ENCODE results near the gene AGBL1.

Gene AGBL1

GRCh38 chr15:86744198-86744780 lies 664.6 kb downstream of the AGBL1 start:
- H4K91ac ChIP-seq (ENCODE audit: low read depth, low read length, poor library complexity), result no peak overlapping the region
- no peak overlapping the region for H3K4me2 ChIP-seq (ENCODE audit: insufficient read depth, low read length, poor library complexity, severe bottlenecking)
- H3K9ac ChIP-seq (ENCODE audit: low read depth, low read length, poor library complexity), result no peak overlapping the region
- no peak overlapping the region for H3K4ac ChIP-seq (ENCODE audit: low read length)
- no peak overlapping the region for H3K23ac ChIP-seq (ENCODE audit: low read depth, low read length, poor library complexity)
- no peaks in the 10 kb centered on the region for H3K79me1 ChIP-seq (ENCODE audit: low read depth, low read length)
- no peaks in the 10 kb centered on the region for H3K4me1 ChIP-seq (ENCODE audit: control insufficient read depth in 2 of 2, insufficient read depth in 1 of 2, low read depth in 1 of 2, low read length in 2 of 2)
- no peak overlapping the region for H2AK5ac ChIP-seq (ENCODE audit: low read depth, low read length)
- no peaks in the 10 kb centered on the region for H3K36me3 ChIP-seq (replicated peaks in 1 of 2; ENCODE audit: control insufficient read depth in 2 of 2, insufficient read depth in 2 of 2, low read length in 2 of 2)
- no peaks in the 10 kb centered on the region for H3K9me3 ChIP-seq (replicated peaks in 1 of 2; ENCODE audit: control insufficient read depth in 2 of 2, insufficient read depth in 1 of 2, low read depth in 1 of 2, low read length in 2 of 2)
- H3K27ac ChIP-seq (replicated peaks; ENCODE audit: low read length), result no peak overlapping the region
- H2BK15ac ChIP-seq (ENCODE audit: low read length), result no peak overlapping the region
- WGBS, 2 donors (ENCODE audit: extremely low coverage in 2 of 2, insufficient read length in 2 of 2, insufficient replicate concordance in 1 of 2), result no CpG with 5 or more reads among the region's 7 CpGs
- no peak overlapping the region for H4K8ac ChIP-seq (ENCODE audit: low read depth, low read length)
- no peak overlapping the region for H2AFZ ChIP-seq (ENCODE audit: low read length)
- no peak overlapping the region for H3K4me3 ChIP-seq (ENCODE audit: low read length in 2 of 2)
- no peak for DNase-seq (ENCODE audit: low spot score)
- H2BK120ac ChIP-seq (ENCODE audit: low read depth, low read length), result no peak overlapping the region
- H2BK5ac ChIP-seq (ENCODE audit: low read length), result no peak overlapping the region
- no peaks in the 10 kb centered on the region for H3K27me3 ChIP-seq (ENCODE audit: control insufficient read depth in 3 of 3, insufficient read depth in 3 of 3, low read depth in 1 of 3, low read length in 3 of 3)
- H3K18ac ChIP-seq (ENCODE audit: low read length), result no peak overlapping the region
- H2BK12ac ChIP-seq (ENCODE audit: low read length), result no peak overlapping the region
- no peak overlapping the region for H3K14ac ChIP-seq (ENCODE audit: low read length)

GRCh38 chr15:86751116-86751515 lies 671.4 kb downstream of the AGBL1 start:
- H3K4me1 ChIP-seq (ENCODE audit: control insufficient read depth in 2 of 2, insufficient read depth in 1 of 2, low read depth in 1 of 2, low read length in 2 of 2), result no peaks in the 10 kb centered on the region
- no peak overlapping the region for H3K9ac ChIP-seq (ENCODE audit: low read depth, low read length, poor library complexity)
- no peak overlapping the region for H2BK12ac ChIP-seq (ENCODE audit: low read length)
- H3K14ac ChIP-seq (ENCODE audit: low read length), result no peak overlapping the region
- no peaks in the 10 kb centered on the region for H3K79me1 ChIP-seq (ENCODE audit: low read depth, low read length)
- H2AFZ ChIP-seq (ENCODE audit: low read length), result no peak overlapping the region
- H3K27ac ChIP-seq (replicated peaks; ENCODE audit: low read length), result no peak overlapping the region
- no peaks in the 10 kb centered on the region for H3K36me3 ChIP-seq (replicated peaks in 1 of 2; ENCODE audit: control insufficient read depth in 2 of 2, insufficient read depth in 2 of 2, low read length in 2 of 2)
- H3K18ac ChIP-seq (ENCODE audit: low read length), result no peak overlapping the region
- H2BK120ac ChIP-seq (ENCODE audit: low read depth, low read length), result no peak overlapping the region
- H3K4me2 ChIP-seq (ENCODE audit: insufficient read depth, low read length, poor library complexity, severe bottlenecking), result no peak overlapping the region
- DNase-seq (ENCODE audit: low spot score), result no peak
- no peak overlapping the region for H4K91ac ChIP-seq (ENCODE audit: low read depth, low read length, poor library complexity)
- no peak overlapping the region for H3K4ac ChIP-seq (ENCODE audit: low read length)
- no peak overlapping the region for H2BK15ac ChIP-seq (ENCODE audit: low read length)
- H3K23ac ChIP-seq (ENCODE audit: low read depth, low read length, poor library complexity), result no peak overlapping the region
- no CpG with 5 or more reads among the region's 1 CpG for WGBS, 2 donors (ENCODE audit: extremely low coverage in 2 of 2, insufficient read length in 2 of 2, insufficient replicate concordance in 1 of 2)
- H4K8ac ChIP-seq (ENCODE audit: low read depth, low read length), result no peak overlapping the region
- H2AK5ac ChIP-seq (ENCODE audit: low read depth, low read length), result no peak overlapping the region
- no peaks in the 10 kb centered on the region for H3K9me3 ChIP-seq (replicated peaks in 1 of 2; ENCODE audit: control insufficient read depth in 2 of 2, insufficient read depth in 1 of 2, low read depth in 1 of 2, low read length in 2 of 2)
- H2BK5ac ChIP-seq (ENCODE audit: low read length), result no peak overlapping the region
- no peaks in the 10 kb centered on the region for H3K27me3 ChIP-seq (ENCODE audit: control insufficient read depth in 3 of 3, insufficient read depth in 3 of 3, low read depth in 1 of 3, low read length in 3 of 3)
- H3K4me3 ChIP-seq (ENCODE audit: low read length in 2 of 2), result no peak overlapping the region

GRCh38 chr15:86754846-86755245 lies 675.2 kb downstream of the AGBL1 start:
- no peak overlapping the region for H2BK12ac ChIP-seq (ENCODE audit: low read length)
- WGBS, 2 donors (ENCODE audit: extremely low coverage in 2 of 2, insufficient read length in 2 of 2, insufficient replicate concordance in 1 of 2), result no CpG with 5 or more reads among the region's 3 CpGs
- H3K27me3 ChIP-seq (ENCODE audit: control insufficient read depth in 3 of 3, insufficient read depth in 3 of 3, low read depth in 1 of 3, low read length in 3 of 3), result no peaks in the 10 kb centered on the region

GRCh38 chr15:86756688-86757087 lies 677.0 kb downstream of the AGBL1 start:
- H2BK5ac ChIP-seq (ENCODE audit: low read length), result no peak overlapping the region

More at GRCh38 chr15:86754846-86755245, 675.2 kb downstream of the AGBL1 start:
- Histone ChIP-seq H3K79me1 (ENCODE audit: low read depth, low read length) (no peaks in the 10 kb centered on the region), H2AK5ac (ENCODE audit: low read depth, low read length) (no peak overlapping the region), H3K27ac (replicated peaks; ENCODE audit: low read length) (no peak overlapping the region), H4K8ac (ENCODE audit: low read depth, low read length) (no peak overlapping the region), H3K9ac (ENCODE audit: low read depth, low read length, poor library complexity) (no peak overlapping the region), H2BK5ac (ENCODE audit: low read length) (no peak overlapping the region), H3K18ac (ENCODE audit: low read length) (no peak overlapping the region), H3K4me1 (ENCODE audit: control insufficient read depth in 2 of 2, insufficient read depth in 1 of 2, low read depth in 1 of 2, low read length in 2 of 2) (no peaks in the 10 kb centered on the region), H3K4me2 (ENCODE audit: insufficient read depth, low read length, poor library complexity, severe bottlenecking) (no peak overlapping the region), H2BK120ac (ENCODE audit: low read depth, low read length) (no peak overlapping the region), H3K4me3 (ENCODE audit: low read length in 2 of 2) (no peak overlapping the region), H2AFZ (ENCODE audit: low read length) (no peak overlapping the region), H3K23ac (ENCODE audit: low read depth, low read length, poor library complexity) (no peak overlapping the region), H3K9me3 (replicated peaks in 1 of 2; ENCODE audit: control insufficient read depth in 2 of 2, insufficient read depth in 1 of 2, low read depth in 1 of 2, low read length in 2 of 2) (no peaks in the 10 kb centered on the region), H3K4ac (ENCODE audit: low read length) (no peak overlapping the region), H4K91ac (ENCODE audit: low read depth, low read length, poor library complexity) (no peak overlapping the region), H3K36me3 (replicated peaks in 1 of 2; ENCODE audit: control insufficient read depth in 2 of 2, insufficient read depth in 2 of 2, low read length in 2 of 2) (no peaks in the 10 kb centered on the region), H2BK15ac (ENCODE audit: low read length) (no peak overlapping the region), H3K14ac (ENCODE audit: low read length) (no peak overlapping the region)
- no peak for DNase-seq (ENCODE audit: low spot score)

More at GRCh38 chr15:86756688-86757087, 677.0 kb downstream of the AGBL1 start:
- Histone ChIP-seq H3K79me1 (ENCODE audit: low read depth, low read length) (no peaks in the 10 kb centered on the region), H3K9ac (ENCODE audit: low read depth, low read length, poor library complexity) (no peak overlapping the region), H3K27ac (replicated peaks; ENCODE audit: low read length) (no peak overlapping the region), H4K91ac (ENCODE audit: low read depth, low read length, poor library complexity) (no peak overlapping the region), H3K4ac (ENCODE audit: low read length) (no peak overlapping the region), H3K23ac (ENCODE audit: low read depth, low read length, poor library complexity) (no peak overlapping the region), H2BK12ac (ENCODE audit: low read length) (no peak overlapping the region), H2BK15ac (ENCODE audit: low read length) (no peak overlapping the region), H3K18ac (ENCODE audit: low read length) (no peak overlapping the region), H3K14ac (ENCODE audit: low read length) (no peak overlapping the region), H3K4me1 (ENCODE audit: control insufficient read depth in 2 of 2, insufficient read depth in 1 of 2, low read depth in 1 of 2, low read length in 2 of 2) (no peaks in the 10 kb centered on the region), H2AFZ (ENCODE audit: low read length) (no peak overlapping the region), H4K8ac (ENCODE audit: low read depth, low read length) (no peak overlapping the region), H2BK120ac (ENCODE audit: low read depth, low read length) (no peak overlapping the region), H3K4me2 (ENCODE audit: insufficient read depth, low read length, poor library complexity, severe bottlenecking) (no peak overlapping the region), H3K36me3 (replicated peaks in 1 of 2; ENCODE audit: control insufficient read depth in 2 of 2, insufficient read depth in 2 of 2, low read length in 2 of 2) (no peaks in the 10 kb centered on the region), H3K4me3 (ENCODE audit: low read length in 2 of 2) (no peak overlapping the region), H3K27me3 (ENCODE audit: control insufficient read depth in 3 of 3, insufficient read depth in 3 of 3, low read depth in 1 of 3, low read length in 3 of 3) (no peaks in the 10 kb centered on the region), H2AK5ac (ENCODE audit: low read depth, low read length) (no peak overlapping the region), H3K9me3 (replicated peaks in 1 of 2; ENCODE audit: control insufficient read depth in 2 of 2, insufficient read depth in 1 of 2, low read depth in 1 of 2, low read length in 2 of 2) (no peaks in the 10 kb centered on the region)
- no peak for DNase-seq (ENCODE audit: low spot score)
- WGBS, 2 donors (ENCODE audit: extremely low coverage in 2 of 2, insufficient read length in 2 of 2, insufficient replicate concordance in 1 of 2), result no CpG with 5 or more reads among the region's 3 CpGs
